Hindlimb muscle (tissue), 1 donor: Measurements from ENCODE around the gene IFI44. TPM values are rescaled to one million over a fixed set of nuclear protein-coding genes. Genes with fewer than 3 reads are reported as not detected.

ENCODE experiments used
- DNase-seq: peaks from one replicate; pipeline ENCODE4 v3.0.0-alpha.2; 2013
- polyA plus RNA-seq: library from polyadenylated mRNA; unstranded; fragments of 120-200 nt; gene quantifications from one replicate; pipeline ENCODE4 v1.2.1, GENCODE V29; 2013; ENCODE audit not compliant: insufficient read length

The IFI44 gene
- 8.5 TPM for polyA plus RNA-seq

- DNase-seq, result peak; percentile 80
These were observed at the start of gene IFI44 for GRCh38 chr1:78649628-78650027. IFI44 (plus strand) TSS chr1:78649831; CDS start chr1:78650196, 365 bp downstream.

GRCh38 chr1:78601068-78601467 is 48.6 kb upstream of the IFI44 start:
- no peak for DNase-seq

GRCh38 chr1:78603206-78603605 is 46.4 kb upstream of the IFI44 start:
- no peak for DNase-seq

GRCh38 chr1:78604643-78605042 is 45.0 kb upstream of the IFI44 start:
- DNase-seq, result no peak

GRCh38 chr1:78606274-78606673 is 43.4 kb upstream of the IFI44 start:
- DNase-seq, result no peak

GRCh38 chr1:78607334-78607927 is 42.2 kb upstream of the IFI44 start:
- peak; percentile 6 for DNase-seq

GRCh38 chr1:78607944-78608343 is 41.7 kb upstream of the IFI44 start:
- no peak for DNase-seq

GRCh38 chr1:78617615-78618026 is 32.0 kb upstream of the IFI44 start:
- DNase-seq, result peak; percentile 80

GRCh38 chr1:78619032-78619431 is 30.6 kb upstream of the IFI44 start:
- no peak for DNase-seq

GRCh38 chr1:78619446-78619802 is 30.2 kb upstream of the IFI44 start:
- no peak for DNase-seq

- DNase-seq, result peak; percentile 37
These were observed 29.6 kb upstream of the IFI44 start, which contains the start of gene IFI44L for GRCh38 chr1:78619803-78620579. IFI44L (plus strand) TSS chr1:78620448; CDS start chr1:78627916, 7,468 bp downstream.

GRCh38 chr1:78620666-78621065 is 29.0 kb upstream of the IFI44 start:
- DNase-seq, result no peak

- peak; percentile 6 for DNase-seq
These were observed 27.1 kb upstream of the IFI44 start for GRCh38 chr1:78622548-78622947.

GRCh38 chr1:78624035-78624434 is 25.6 kb upstream of the IFI44 start:
- no peak for DNase-seq

GRCh38 chr1:78627321-78627720 is 22.3 kb upstream of the IFI44 start:
- DNase-seq, result no peak

GRCh38 chr1:78630600-78630999 is 19.0 kb upstream of the IFI44 start:
- DNase-seq, result no peak

- DNase-seq, result no peak
These were observed 16.4 kb upstream of the IFI44 start for GRCh38 chr1:78633209-78633608.

GRCh38 chr1:78640462-78640861 is 9.2 kb upstream of the IFI44 start:
- DNase-seq, result no peak

- DNase-seq, result no peak
These were observed 8.1 kb upstream of the IFI44 start for GRCh38 chr1:78641558-78641957.

GRCh38 chr1:78645723-78646122 is 3.9 kb upstream of the IFI44 start:
- no peak for DNase-seq

GRCh38 chr1:78647238-78647637 is 2.4 kb upstream of the IFI44 start:
- DNase-seq, result no peak

GRCh38 chr1:78650114-78650660 is 556 bp downstream of the IFI44 start:
- peak; percentile 18 for DNase-seq

GRCh38 chr1:78651241-78651640 is 1.6 kb downstream of the IFI44 start:
- DNase-seq, result peak; percentile 23

GRCh38 chr1:78652019-78652560 is 2.5 kb downstream of the IFI44 start:
- no peak for DNase-seq
